HCEC 1CT (cell line): ENCODE results near the gene OSM.

Experiments
- DNase-seq: peaks from one replicate; pipeline ENCODE4 v3.0.0-alpha.2; 2017

The OSM gene

DNA sequence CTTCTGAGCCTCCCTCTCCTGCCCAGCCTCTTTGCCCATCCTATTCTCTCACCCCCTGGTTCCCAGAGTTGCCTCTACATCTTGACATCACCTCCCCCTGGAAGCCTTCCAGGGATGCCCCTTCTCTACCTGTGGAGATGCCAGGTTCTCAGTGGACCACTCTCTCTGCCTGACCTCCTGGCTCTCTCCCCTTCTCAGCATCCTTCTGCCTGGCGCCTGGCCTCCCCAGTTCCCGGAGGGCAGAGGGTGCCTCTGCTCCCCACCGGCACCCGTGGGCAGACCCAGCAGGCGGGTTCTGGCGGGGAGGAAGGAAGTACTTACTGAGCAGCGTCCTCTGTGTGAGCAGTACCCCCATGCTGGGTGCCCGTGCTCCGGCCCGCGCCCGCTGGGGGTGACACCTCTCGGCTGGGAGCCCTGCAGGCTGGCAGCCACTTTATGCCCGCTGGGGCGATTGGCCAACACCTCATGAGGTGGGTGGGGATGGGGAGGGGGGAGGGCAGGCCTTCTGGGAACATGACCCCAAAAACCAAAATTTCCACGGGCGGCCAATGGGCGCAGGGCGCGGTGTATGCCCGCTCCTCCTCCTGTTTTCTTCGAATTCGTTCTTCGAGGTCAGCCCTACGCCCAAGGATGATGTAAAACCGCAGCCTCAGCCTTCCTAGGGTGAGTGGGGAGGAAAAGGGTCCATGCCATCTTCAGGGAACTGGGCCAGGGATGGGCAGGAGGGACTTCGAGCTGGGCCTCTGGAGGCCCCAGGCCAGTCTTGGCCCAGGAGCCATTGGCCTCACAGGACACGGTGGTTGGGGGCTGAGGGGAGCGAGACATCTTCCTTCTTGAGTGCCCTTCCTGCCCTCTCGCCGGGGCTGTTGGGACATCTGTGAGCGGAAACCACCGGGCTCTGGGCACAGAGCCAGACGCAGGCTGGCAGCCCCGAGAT, at the start of gene OSM:
Gene OSM (minus strand): TSS at position 407 of the 937 bp plus-strand sequence. CDS start 52 bp downstream, at position 355.
- no peak for DNase-seq

- DNase-seq, result no peak
These were observed 49.4 kb upstream of the OSM start for GRCh38 chr22:30315962-30316576.

- no peak for DNase-seq
These were observed 48.3 kb upstream of the OSM start for GRCh38 chr22:30314915-30315314.

DNA sequence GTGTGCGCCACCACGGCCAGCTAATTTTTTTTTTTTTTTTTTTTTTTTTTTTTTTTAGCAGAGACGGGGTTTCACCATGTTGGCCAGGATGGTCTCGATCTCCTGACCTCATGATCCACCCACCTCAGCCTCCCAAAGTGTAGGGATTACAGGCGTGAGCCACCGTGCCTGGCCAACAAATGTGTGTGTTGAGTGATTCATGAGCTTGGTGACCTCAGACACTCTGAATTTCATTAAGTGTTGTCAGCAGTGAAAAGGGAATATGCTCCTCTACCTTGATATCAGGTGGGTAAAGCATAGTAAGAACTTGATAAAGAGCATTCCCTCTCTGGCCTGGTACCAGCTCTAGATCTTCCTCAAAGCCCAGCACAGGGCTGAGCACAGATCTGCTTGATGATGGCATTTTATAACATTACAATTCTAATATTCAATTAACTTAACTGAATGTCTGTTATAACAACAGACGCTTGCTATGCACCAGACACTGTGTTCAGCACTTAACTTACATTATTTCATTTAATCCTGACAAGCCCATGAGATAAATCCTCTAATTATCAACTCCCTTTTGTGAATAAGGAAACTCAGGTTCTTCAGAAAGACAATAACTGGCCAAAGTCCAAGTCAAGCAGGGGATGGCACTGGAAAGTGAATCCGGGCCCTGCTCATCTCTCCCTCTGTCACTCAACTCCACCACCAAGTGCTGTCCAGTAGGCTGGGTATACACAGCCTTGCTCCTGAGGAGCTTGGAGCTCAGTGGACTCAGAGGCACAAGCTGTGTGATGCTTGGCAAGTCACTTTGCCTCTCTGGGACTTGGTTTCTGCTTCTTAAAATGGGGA, 47.1 kb upstream of the OSM start:
- DNase-seq, result no peak

DNA sequence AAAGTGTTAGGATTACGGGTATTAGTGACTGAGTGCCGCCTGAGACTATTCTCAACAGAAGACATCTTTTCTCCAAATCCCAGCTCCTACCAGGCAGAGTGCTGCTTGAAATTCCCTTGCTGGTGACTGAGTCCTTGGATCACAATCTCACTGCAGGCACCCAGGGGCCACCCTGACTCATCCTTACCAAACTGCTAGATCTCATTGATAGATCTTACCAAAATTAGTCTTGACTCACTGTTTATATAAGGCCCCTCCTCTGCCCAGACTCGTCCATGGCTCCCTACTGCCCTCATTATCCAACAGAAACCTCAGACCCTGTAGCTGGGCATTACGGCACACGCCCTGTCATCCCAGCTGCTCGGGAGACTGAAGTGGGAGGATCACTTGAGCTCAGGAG, 45.4 kb upstream of the OSM start:
- peak; percentile 79 for DNase-seq

GRCh38 chr22:30310881-30311771, 44.5 kb upstream of the OSM start:
- DNase-seq, result peak; percentile 49

DNA sequence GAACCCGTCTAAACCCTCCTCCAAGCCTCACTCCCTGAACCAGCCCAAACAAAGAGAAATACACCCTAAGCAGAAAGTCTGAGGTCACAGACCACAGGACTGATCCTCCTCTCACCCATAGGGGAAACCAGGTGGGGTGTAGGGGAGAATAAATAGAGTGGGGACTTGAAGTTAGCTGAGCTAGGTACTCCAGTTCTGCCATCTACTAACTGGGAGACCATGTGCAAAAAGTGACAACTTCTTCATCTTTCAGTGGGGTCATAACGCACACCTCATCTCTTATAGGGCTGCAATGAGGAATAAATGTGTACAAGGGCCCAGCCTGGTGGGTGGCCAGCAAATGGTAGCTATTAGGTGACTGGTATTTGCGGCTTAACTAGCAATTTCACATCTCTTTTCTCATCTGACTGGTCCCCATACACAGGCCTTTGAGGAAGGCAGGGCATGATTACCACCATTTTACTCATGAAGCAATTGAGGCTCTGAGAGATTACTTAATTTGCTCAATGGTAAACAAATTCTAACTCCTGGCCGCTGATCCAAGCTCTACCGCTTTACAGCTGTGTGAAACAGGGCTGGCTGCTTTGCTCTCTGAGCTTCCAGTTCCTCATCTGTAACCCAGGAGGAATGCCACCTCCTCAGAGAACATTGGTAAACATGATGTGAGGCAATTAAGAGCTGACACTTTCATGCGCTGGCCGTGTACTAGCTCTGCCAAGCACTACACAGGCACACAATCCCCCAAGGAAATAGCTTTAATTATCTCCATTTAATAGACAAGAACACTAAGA, 43.5 kb upstream of the OSM start:
- peak; percentile 59 for DNase-seq

GRCh38 chr22:30308518-30309230, 42.0 kb upstream of the OSM start:
- peak; percentile 78 for DNase-seq

DNA sequence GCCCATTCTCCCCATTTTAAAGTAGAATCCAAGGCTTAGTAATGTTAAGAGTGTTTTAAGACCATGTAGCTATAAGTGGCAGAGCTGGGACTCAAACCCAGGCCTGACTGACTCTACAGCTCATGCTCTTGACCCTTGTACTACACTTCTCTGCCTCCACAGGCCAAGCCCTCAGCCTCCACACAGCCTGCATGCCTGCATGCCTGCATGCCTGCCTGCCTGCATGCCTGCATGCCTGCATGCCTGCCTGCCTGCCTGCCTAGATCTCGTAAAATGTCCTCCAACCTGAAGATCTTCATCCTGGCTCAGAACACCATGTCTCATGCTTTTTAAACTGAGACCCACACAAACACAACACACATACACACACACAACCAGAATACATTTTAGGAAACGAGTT, 41.4 kb upstream of the OSM start:
- DNase-seq, result no peak

GRCh38 chr22:30307041-30307574, 40.5 kb upstream of the OSM start:
- no peak for DNase-seq

GRCh38 chr22:30306627-30307011, 40.0 kb upstream of the OSM start:
- DNase-seq, result no peak

DNA sequence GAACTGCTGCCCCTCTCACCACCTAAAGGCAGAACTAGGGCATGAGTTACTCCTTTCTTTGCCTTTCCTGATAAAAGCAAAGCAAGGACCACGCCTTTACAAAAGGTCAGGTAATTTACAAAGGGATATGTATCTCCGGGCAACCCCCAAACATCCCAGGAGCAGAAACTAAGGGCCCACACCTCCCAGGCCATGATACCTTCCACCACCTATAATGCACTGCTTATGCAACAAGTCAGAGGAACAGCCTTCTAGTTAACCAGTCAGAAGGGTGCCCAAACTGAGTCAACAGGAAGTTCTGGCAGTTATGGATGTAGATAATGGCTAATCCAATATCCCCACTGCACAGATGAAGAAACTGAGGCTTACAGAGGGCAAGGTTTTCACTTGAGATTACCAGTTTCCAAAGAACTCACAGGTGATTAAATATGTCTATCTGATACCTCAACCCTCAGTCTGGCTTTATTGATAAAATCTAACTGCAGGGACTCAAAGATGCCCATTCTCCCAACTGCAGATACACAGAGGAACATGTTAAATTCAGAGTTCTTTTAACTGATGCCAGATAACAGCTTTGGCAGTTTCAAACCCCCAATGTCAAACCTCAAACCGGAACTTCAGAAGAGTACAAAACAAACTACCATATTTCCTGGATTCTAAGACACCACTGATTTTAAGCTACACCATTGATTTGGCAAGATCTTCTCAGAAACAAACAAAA, 39.4 kb upstream of the OSM start:
- no peak for DNase-seq

DNA sequence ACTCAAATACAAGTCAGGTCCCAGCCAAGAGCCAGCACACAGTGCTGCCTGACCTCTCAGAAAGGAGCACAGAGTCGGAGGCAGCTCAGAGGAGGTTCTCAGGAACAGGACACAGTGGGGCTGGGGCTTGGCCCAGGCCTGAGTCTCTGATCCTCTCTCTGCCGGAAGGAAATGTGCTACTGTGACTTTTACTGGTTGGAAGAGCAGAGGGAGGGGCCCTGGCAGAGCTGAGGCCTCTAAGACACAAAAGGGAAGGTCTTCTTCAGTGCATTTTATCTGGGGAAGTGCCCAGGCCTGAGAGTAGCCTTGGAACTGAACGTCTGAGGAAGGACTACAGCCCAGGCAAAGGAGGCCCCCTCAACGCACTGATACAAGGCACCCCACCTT, 38.9 kb upstream of the OSM start:
- DNase-seq, result no peak

GRCh38 chr22:30304495-30305244, 38.0 kb upstream of the OSM start:
- DNase-seq, result no peak

DNA sequence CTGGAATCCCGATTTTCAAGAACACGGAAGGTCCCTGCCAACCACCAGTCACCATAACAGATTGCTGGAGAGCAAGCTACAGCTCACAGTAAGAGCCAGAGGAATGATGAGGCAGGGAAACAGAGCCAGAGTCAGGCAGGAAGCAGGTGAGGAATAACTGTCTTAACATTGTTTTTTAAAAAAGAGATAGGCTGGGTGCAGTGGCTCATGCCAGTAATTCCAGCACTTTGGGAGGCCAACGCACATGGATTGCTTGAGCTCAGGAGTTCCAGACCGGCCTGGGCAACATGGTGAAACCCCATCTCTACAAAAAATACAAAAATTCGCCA, 36.1 kb upstream of the OSM start:
- DNase-seq, result no peak

- DNase-seq, result peak; percentile 42
These were observed 35.6 kb upstream of the OSM start for GRCh38 chr22:30301995-30302809.

DNA sequence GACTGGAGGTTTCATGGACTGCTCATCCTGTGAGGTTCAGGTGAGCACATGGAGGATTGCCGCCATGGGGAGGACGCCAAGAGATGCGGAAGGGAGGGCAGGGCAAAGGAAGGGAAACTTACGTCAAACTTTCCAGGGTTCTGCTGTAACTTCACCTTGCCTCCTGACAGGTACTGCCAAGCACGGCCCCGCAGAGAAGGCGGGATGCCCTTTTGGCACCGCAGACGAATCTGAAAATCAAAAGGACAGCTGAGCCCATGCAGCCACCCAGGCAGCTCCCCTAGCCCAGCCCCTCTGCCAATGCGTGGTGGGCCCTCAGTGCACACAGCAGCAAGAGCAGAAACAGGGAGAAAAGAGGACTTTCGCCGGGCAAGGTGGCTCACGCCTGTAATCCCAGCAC, 32.7 kb upstream of the OSM start:
- no peak for DNase-seq

DNA sequence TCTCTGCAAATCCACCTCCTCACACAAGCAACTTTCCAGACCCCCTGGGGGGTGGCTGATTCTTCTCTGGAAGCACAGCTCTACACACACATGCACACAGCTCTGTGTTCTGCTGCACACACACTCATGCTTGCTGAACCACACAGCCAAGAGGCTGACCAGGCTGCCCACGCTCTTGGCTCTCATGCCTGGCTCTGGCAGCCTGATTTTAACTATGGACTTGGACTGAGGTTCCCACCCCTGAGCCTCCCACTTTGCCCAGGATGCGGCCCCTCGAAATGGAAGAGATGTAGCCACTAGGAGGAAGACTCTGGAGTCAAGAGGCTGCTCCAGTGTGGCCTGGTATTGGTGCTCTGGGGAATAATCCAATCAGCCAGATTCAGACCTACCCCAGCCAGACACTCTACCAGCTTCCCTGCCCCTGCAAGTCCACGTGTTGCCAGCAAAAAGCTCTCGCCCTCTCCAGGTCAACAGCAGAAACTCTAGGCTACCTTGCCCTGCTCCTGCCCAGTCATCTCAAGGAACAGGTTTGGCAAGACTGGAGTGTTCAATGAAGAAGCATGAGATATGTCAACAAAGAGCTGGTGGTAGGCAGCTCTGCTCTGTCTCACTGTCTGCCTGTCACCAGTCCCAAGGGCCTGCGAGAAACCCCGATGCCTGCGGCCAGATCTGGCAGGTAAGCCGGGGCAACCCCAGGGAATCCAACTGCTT, 31.5 kb upstream of the OSM start:
- DNase-seq, result no peak
